Activated T-cell treated with anti-CD3 and anti-CD28 coated beads, Interleukin-2, amount 50 U/mL, for 4 hours (primary cell): ENCODE measurements around the gene NBPF3. TPM values are rescaled to one million over a fixed set of nuclear protein-coding genes. Genes with fewer than 3 reads are reported as not detected.

ENCODE experiments used
- ATAC-seq, 2 donors: fragments of 200-7000 bp; cut with Tn5 transposase; one replicate each; pipeline ENCODE4 v1.10.0; 2021
- DNase-seq: peaks from one replicate; pipeline ENCODE4 v3.0.0-alpha.2; 2020
- H3K27me3 Mint-ChIP-seq: one replicate; pipeline ENCODE4 v1.8.0; 2021; ENCODE audit warnings: low read depth, mixed read lengths
- H3K36me3 Mint-ChIP-seq: one replicate; pipeline ENCODE4 v1.8.0; 2022; ENCODE audit warnings: mixed read lengths; ENCODE audit not compliant: insufficient read depth
- H3K4me1 Mint-ChIP-seq: one replicate; pipeline ENCODE4 v1.8.0; 2021; ENCODE audit warnings: low read depth, mixed read lengths
- H3K4me3 Mint-ChIP-seq: one replicate; pipeline ENCODE4 v1.8.0; 2021; ENCODE audit warnings: mild to moderate bottlenecking, moderate library complexity, mixed read lengths
- H3K9me3 Mint-ChIP-seq: one replicate; pipeline ENCODE4 v1.8.0; 2021; ENCODE audit warnings: mixed read lengths
- total RNA-seq, 3 donors: library from RNA; stranded (reverse); gene quantifications; one replicate each; pipeline ENCODE4 v1.2.1, GENCODE V29; 2021

Gene NBPF3
- total RNA-seq, 3 donors from 2014 or later = 4.2 to 4.8 (median 4.3) TPM

DNA sequence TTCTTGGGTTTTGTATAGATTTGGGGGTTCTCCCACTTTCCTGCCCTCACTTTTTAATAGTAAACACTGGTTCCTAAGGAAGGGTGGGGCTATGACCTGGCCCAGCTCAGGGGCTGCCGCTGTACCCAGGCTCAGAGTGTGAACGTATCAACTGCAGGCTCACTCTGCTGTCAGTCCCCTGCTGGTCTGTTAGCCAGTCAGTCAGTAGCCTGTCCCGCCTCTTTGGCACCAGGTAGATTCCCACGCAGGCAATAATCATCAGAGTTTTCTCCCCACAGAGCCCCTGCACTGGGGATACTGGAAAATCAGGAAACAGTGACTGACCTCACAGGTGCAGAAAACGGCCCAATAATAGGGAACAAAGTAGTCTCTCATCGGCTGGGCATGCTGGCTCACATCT is 54.3 kb downstream of the NBPF3 start:
- Mint-ChIP-seq H3K4me3 (no peak overlapping the region), H3K36me3 (no peaks in the 10 kb centered on the region), H3K27me3 (peaks cover 6% of the 10 kb centered on the region), H3K9me3 (no peaks in the 10 kb centered on the region), H3K4me1 (no peaks in the 10 kb centered on the region)
- no peak for DNase-seq
- no peak for ATAC-seq

DNA sequence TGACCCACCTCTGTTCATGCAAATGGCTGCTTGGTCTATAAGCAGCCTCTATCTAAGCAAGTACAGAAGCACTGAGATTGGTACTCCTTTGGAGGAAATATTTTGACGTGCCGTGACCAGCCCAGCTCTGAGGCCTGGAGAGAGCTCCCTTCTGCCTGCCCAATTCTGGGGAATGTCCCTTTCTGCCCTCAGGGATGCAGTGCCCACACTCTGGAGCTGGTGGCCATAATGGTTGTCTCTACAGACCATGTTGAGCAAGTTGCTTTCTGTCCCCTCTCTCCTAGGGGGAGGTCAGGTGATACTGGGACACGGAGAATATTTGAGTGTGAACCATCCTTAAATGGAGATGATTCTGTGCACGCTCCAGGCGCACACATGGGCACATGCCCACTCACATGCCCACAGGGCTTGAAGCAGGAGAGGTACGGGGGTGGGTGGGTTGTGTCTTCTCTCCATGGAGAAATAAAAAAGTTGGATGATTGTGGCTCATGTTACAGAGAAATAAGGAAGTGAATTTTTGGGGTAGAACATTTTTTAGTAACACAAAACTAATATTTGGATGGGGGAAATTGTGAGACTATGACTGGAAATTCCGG is 55.4 kb downstream of the NBPF3 start:
- Mint-ChIP-seq H3K4me1 (no peaks in the 10 kb centered on the region), H3K36me3 (no peaks in the 10 kb centered on the region), H3K4me3 (no peak overlapping the region), H3K27me3 (peaks cover 6% of the 10 kb centered on the region), H3K9me3 (no peaks in the 10 kb centered on the region)
- ATAC-seq (no peak), DNase-seq (no peak)

DNA sequence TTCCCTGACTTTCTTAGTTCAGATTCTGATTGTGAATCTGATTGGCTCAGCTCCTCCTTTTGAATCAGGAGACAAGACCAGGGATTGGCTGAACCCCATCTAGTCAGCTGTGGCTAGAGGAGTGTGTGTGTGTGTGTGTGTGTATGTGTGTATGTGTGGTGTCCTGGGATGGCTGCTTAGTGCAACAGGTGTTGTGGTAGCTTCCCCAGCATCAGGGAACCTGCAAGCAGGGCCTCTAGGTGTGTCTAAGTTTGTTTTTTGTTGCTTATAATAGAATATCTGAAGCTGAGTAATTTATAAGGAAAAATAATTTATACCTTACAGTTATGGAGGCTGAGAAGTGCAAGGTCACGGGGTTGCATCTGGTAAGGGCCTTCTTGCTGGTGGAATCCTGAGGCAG is 56.1 kb downstream of the NBPF3 start:
- DNase-seq (no peak), ATAC-seq (no peak)
- Mint-ChIP-seq H3K4me1 (no peaks in the 10 kb centered on the region), H3K27me3 (peaks cover 6% of the 10 kb centered on the region), H3K36me3 (no peaks in the 10 kb centered on the region), H3K4me3 (no peak overlapping the region), H3K9me3 (no peaks in the 10 kb centered on the region)

DNA sequence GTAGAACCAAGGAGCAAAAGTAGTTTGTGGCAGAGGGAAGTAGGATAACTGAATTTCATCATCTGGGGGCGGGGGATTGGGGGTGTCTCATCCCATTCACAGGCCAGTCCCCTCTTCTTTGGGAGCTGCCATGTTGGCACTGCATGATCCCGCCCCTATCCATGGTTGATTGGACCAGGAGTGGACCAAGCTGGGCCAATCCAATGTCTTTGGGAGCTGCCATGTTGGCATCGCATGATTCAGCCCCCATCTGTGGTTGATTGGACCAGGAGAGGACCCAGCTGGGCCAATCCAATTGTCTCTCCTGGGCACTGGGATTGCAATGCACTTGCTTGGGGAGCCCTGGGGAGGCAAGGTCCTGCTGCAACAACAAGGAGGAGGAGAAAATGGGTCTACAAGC is 56.9 kb downstream of the NBPF3 start:
- Mint-ChIP-seq H3K4me1 (no peaks in the 10 kb centered on the region), H3K27me3 (peaks cover 9% of the 10 kb centered on the region), H3K9me3 (no peaks in the 10 kb centered on the region), H3K4me3 (no peak overlapping the region), H3K36me3 (no peaks in the 10 kb centered on the region)
- ATAC-seq (no peak), DNase-seq (no peak)

DNA sequence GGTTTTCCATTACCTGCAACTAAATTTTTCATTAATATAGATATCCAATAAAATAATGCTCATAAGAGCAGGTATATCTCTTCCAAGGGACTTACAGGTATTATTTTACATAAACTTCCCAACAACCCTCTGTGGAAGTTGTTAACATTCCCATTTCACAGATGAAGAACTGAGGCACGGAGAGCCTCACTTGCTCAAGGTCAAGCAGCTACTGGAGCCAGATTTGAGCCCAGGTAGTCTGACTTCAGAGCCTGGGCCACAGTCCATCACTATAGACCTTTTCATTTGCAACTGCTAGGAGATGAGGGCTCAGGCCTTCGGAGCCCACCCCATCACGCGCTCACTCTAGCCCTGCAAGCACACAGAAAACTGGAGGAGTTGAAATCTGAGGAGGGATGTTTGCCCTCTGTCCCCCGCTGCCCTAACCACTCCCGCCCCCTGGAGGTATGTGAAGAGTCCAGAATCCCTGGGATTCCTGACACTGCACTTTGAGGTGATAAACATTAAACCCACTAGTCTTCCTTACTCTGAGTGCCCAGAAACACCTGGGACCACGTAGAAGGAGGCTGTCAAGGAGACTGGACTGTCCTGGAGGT is 57.6 kb downstream of the NBPF3 start:
- Mint-ChIP-seq H3K27me3 (peaks cover 5% of the 10 kb centered on the region), H3K36me3 (no peaks in the 10 kb centered on the region), H3K4me1 (no peaks in the 10 kb centered on the region), H3K4me3 (no peak overlapping the region), H3K9me3 (no peaks in the 10 kb centered on the region)
- DNase-seq = no peak
- no peak for ATAC-seq

DNA sequence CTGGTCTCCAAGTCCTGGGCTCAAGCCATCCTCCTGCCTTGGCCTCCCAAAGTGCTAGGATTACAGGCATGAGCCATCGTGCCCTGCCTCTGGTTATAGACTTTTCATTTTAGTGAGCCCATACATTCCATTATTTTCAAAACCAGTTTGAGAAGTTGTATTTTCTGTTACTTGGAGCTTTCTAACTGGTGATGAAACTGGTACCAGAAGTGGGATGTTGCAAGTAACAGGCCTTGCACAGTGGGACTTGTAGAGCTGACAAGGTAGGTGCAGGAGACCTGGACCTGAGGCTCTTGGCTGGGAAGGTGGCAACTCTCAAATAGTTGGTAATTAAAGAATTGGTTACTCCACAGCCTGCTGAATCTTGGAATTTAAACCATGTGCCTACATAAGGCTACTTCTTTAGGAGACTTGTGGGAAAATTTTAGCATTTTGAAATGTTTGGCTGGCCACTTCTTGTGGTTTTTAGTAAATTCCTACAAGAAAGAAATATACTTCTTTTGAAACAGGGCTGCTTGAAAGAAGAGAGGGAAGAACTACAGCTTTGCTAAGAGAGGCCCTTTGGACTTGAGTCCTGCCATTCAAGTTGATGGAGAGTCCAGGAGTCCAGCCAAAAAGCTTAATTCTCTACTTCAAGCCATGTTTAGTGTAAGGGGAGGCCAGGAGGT is 59.5 kb downstream of the NBPF3 start:
- Mint-ChIP-seq H3K36me3 (no peaks in the 10 kb centered on the region), H3K4me3 (no peak overlapping the region), H3K9me3 (no peaks in the 10 kb centered on the region), H3K4me1 (no peaks in the 10 kb centered on the region), H3K27me3 (peaks cover 12% of the 10 kb centered on the region)
- ATAC-seq = no peak
- no peak for DNase-seq

DNA sequence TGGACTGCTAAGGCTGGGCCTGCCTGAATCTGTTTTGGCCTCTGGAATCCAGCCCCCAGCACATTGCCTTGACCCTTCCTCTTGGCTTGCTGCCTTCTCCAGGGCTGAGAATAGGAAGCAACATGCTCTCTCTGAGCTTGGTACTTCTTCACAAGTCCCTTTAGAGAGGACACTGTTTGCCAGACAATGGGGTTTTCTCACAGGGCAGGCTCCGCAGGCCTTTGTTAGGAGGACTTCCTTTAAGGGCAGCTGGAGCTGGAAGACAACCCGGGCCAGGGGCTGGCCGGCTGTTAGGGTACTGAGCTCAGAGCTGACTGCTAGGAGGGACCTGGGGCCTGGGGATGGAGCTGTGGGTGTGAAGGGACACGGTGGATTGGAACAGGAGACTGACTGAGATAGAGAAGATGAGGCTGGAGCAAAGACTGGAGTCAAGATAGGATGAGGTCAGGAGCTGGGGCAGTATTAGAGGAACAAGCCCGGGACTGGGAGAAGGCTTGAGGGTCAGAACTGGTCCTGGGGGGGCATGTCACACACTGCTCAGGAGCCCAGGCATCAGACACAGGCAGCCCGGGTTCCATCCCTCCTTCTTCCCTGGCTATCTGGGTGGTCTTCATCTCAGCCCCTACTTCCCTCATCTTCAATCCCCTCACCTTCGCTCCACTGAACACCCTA is 63.9 kb downstream of the NBPF3 start:
- Mint-ChIP-seq H3K27me3 (peaks cover 46% of the 10 kb centered on the region), H3K4me3 (no peak overlapping the region), H3K36me3 (peaks cover under 1% of the 10 kb centered on the region), H3K4me1 (peaks cover 2% of the 10 kb centered on the region), H3K9me3 (no peaks in the 10 kb centered on the region)
- ATAC-seq = no peak
- no peak for DNase-seq

DNA sequence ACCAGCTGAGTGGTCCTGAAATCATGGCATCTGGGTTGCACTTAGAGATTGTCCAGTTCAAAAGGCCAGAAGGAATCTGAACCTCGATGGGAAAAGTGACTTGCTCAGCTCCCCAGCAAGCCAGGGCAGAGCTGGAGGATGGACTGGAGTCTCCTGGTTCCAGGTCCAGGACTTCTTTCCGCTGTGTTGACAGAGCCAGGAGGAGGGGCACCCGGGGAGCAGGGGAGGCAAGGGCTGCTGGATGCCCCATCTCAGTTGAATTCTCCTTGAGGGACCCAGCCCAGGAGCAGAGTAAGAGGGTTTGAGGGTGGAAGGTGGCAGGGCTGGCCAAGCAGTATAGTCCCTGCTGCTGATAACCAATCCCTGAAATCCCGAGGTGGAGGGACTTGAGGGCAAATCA is 66.9 kb downstream of the NBPF3 start:
- Mint-ChIP-seq H3K4me1 (peaks cover 4% of the 10 kb centered on the region), H3K27me3 (peaks cover 60% of the 10 kb centered on the region), H3K36me3 (peaks cover 2% of the 10 kb centered on the region), H3K4me3 (no peak overlapping the region), H3K9me3 (no peaks in the 10 kb centered on the region)
- ATAC-seq = no peak
- no peak for DNase-seq

DNA sequence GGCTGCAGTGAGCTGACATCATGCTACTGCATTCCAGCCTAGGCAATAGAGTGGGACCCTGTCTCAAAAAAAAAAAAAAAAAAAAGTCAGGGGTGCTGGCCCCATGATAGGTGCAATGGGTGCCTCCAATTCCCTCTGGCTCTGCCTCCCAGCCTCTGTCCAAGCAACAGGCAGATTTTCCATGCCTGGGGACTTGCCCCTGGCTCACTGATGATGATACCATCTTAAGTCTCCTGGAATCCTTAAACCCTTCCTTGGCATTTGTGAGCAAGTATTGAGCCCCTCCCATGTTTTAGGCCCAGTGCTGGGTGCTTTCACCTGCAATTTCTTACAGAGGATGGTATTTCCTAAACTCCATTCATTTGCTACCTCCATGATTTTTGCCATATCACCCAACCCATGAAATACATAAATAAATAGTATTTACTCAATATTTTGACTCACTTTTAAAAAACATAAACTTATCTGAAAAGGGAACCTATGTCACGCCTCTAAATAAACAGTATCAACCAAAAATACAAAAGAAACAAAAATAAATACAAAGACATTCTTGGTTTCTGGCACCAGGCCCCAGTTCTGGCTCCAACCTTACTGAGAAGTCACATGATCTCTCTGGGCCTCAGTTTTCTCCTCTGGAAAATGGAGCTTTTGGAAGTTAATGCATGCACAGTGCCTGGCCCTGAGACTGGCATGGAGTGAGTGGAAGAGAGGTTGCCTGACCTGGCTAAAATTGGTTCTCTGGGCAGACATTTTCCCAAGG is 67.8 kb downstream of the NBPF3 start:
- Mint-ChIP-seq H3K27me3 (peaks cover 60% of the 10 kb centered on the region), H3K4me1 (peaks cover 4% of the 10 kb centered on the region), H3K4me3 (no peak overlapping the region), H3K9me3 (no peaks in the 10 kb centered on the region), H3K36me3 (peaks cover 2% of the 10 kb centered on the region)
- no peak for ATAC-seq
- no peak for DNase-seq

DNA sequence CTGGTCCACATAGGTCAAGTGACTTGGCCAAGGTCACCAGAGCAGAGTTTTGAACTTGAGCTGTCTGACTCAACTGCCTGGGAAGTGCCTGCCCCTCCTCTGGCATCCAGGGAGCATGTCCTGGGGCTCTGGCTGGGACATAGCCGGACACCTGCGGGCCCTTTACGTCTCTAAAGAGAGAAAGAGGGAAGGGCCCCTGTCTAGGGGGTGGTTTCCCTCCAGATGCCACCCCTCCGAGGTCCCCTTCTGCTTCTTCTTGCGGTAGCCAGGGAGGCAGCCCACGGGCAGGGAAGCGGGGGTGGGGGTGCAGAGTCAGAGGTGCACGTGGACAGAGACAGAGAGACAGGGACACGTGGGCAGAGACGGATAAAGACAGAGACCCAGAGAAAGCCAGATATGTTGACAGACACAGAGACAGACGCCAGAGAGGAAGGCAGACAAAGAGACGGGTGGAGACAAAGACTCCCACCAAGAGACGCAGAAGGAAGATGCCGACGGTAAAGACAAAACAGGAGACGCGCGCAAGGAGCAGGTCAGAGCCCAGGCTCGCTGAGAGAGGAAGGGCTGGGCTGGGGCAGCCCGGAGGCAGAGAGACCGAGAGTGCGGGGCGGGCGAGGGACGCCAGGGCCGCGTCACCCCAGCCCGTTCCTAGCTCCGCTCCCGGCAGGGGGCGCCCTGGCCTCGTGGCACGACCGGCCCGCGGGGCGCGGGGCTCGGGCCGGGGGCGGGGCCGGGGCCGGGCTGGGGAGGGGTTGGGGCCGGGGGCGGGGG is 68.8 kb downstream of the NBPF3 start:
- no peaks in the 10 kb centered on the region for H3K9me3 Mint-ChIP-seq
- peaks cover 4% of the 10 kb centered on the region for H3K4me1 Mint-ChIP-seq
- peaks cover 55% of the 10 kb centered on the region for H3K27me3 Mint-ChIP-seq
- ATAC-seq (peak; percentile 96 to 98), DNase-seq (peak; percentile 51)
- H3K4me3 Mint-ChIP-seq = peak overlapping the region; percentile 79
- peaks cover 2% of the 10 kb centered on the region for H3K36me3 Mint-ChIP-seq

DNA sequence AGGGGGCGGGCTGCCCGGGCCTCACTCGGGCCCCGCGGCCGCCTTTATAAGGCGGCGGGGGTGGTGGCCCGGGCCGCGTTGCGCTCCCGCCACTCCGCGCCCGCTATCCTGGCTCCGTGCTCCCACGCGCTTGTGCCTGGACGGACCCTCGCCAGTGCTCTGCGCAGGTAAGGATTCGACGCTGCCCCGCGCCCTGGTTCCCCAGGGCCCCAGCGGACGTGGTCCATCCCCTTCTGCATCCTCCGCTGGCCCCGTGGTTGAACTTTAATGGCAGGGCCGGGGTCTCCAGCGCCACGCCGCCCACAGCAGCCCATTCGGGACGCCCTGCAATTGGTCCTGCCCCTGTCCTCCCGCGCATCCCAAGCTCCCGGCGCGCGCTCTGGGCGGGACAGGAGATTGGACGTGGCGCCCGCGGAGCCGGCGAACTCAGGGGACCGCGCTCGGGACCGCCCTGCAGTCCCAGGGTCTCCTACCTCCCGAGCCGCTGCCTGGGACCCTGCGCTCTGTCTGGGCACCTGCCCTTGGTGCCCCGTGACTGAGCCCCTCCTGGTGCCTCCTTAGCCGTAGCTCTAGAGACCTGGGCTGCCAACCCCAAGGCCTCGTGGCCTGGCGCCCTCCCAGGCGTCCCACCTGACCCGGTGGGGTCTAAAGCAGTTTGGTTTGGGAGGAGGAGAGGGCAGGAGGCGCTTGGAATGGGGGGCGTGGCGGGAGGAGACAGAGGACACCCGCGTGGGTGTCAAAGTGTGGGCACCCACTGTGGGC is 69.6 kb downstream of the NBPF3 start, which contains the start of gene ALPL:
Gene ALPL (plus strand): TSS at position 73 of the 762 bp plus-strand sequence. CDS start 44,659 bp downstream, outside the sequence.
- peaks cover 53% of the 10 kb centered on the region for H3K27me3 Mint-ChIP-seq
- peaks cover 2% of the 10 kb centered on the region for H3K36me3 Mint-ChIP-seq
- DNase-seq (no peak), ATAC-seq (peak; percentile 9 to 22)
- H3K4me1 Mint-ChIP-seq = peaks cover 4% of the 10 kb centered on the region
- H3K4me3 Mint-ChIP-seq = peak within 1 kb of the TSS; percentile 79
- no peaks in the 10 kb centered on the region for H3K9me3 Mint-ChIP-seq

DNA sequence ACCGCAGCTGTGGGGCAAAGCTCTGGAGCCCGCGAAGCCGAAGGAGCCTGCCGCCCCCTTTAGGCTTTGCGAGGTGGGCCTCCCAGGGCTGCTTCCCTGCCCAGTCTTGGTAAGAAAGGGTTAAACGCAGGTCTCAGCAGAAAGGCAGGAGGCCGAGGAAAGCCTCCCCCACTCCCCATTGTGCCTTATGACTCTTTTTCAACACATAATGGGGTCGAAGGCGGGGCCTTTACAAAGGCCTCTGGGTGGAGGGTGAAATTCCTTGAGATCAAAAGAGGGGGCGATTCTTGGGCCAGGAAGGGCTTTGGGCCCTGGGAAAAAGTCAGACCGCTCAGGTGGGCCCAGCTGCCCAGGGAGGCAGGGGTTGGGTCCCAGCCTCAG is 70.2 kb downstream of the NBPF3 start:
- H3K9me3 Mint-ChIP-seq = no peaks in the 10 kb centered on the region
- peaks cover 4% of the 10 kb centered on the region for H3K4me1 Mint-ChIP-seq
- ATAC-seq (no peak), DNase-seq (no peak)
- H3K27me3 Mint-ChIP-seq = peaks cover 49% of the 10 kb centered on the region
- H3K4me3 Mint-ChIP-seq = no peak overlapping the region
- H3K36me3 Mint-ChIP-seq = peaks cover 2% of the 10 kb centered on the region
